LNCAP (cell line): ENCODE measurements around the gene COX6A1.

Experiments
- CTCF ChIP-seq: fragments of 450-650 bp; IDR thresholded peaks from 2 replicates; pipeline ENCODE4 v1.5.1; 2017; ENCODE audit warnings: mild to moderate bottlenecking

COX6A1 gene

GRCh38 chr12:120472521-120472920, 34.6 kb downstream of the COX6A1 start:
- TF ChIP-seq CTCF, result no peak

GRCh38 chr12:120473807-120474615, 36.1 kb downstream of the COX6A1 start:
- no peak for TF ChIP-seq CTCF

DNA sequence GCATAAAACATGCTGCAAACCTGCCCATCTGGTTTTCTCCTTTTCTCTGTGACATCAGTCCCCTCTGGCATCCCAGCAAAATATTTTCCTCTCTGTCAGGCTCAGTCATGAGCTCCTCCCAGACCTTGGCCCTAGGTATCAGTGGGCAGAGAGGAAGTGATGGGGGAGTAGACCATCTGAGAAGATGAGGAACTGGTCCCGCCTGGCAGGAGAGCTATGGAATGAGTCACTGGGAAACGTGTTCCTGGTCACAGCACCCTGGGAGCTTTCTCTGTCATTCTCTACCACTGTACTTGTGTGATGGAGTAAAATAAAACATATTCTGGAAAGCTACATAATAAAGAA, 36.7 kb downstream of the COX6A1 start:
- TF ChIP-seq CTCF, result no peak

DNA sequence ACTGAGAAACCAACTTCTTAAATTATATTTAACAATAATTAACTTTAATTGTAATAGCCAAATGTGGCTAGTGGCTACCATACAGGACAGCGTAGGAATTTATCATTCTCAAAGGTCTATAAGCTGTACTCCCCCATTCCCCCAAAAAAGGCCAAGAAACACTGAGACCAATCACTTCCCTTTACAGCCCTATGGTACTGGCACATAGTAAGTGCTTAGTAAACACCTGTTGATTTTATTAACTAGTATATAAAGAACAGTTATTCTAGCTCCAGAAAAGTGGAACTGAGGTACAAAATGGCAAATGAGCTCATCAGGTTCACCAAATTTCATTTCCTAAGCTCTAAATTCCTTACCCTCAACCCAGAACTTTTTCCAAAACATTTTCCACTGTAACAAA, 37.7 kb downstream of the COX6A1 start:
- TF ChIP-seq CTCF, result no peak

DNA sequence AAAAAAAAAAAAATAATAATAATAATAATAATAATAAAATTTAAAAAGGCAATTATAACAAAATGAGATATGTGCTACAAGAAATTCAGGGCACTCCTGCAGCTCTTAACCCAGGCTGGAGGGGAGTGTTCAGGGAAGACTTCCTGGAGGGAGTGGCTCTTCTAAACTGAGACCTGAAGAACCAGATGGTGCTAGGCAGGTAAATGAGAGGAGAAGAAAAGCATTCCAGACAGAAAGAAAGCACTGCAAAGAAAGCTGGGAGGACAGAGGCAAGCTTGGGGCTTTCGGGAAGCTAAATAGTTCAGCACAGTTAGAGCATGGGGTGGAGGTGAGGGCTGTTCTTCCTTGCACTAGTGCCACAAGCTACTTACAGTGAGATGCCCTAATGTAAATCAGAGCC, 41.5 kb downstream of the COX6A1 start:
- no peak for TF ChIP-seq CTCF

- no peak for TF ChIP-seq CTCF
Observed at GRCh38 chr12:120480211-120480610, 42.3 kb downstream of the COX6A1 start.

GRCh38 chr12:120481022-120481767, 43.3 kb downstream of the COX6A1 start:
- TF ChIP-seq CTCF, result no peak
